H1 (cell line): Measurements from ENCODE around the gene DHX34. TPM values are rescaled to one million over a fixed set of nuclear protein-coding genes. Genes with fewer than 3 reads are reported as not detected.

ENCODE experiments used
- ASH2L ChIP-seq: fragments of 200-600, 300-600 bp; sonication (generic); IDR thresholded peaks from one replicate; pipeline ENCODE4 v1.7.1; 2017; ENCODE audit warnings: low read length
- CEBPB ChIP-seq: IDR thresholded peaks from 2 replicates; pipeline ENCODE4 v1.6.1; 2012; ENCODE audit warnings: low read depth, low read length
- CTCF ChIP-seq, 3 experiments: IDR thresholded peaks; 1 replicate in 2 of 3; 2 replicates in 1 of 3; pipeline versions ENCODE4 v1.5.1 to v1.6.1; 2011; ENCODE audit warnings: low read length in 3 of 3, mild to moderate bottlenecking in 3 of 3, inconsistent platforms in 2 of 3, low read depth in 1 of 3, moderate library complexity in 1 of 3; ENCODE audit not compliant: insufficient read depth in 1 of 3; ENCODE audit errors: control extremely low read depth in 1 of 3
- EP300 ChIP-seq, 2 experiments: IDR thresholded peaks; 1 replicate in 1 of 2; 2 replicates in 1 of 2; pipeline ENCODE4 v1.6.1; 2011 to 2012; ENCODE audit warnings: low read depth in 2 of 2, low read length in 2 of 2, mild to moderate bottlenecking in 2 of 2, borderline replicate concordance in 1 of 2, inconsistent platforms in 1 of 2, moderate library complexity in 1 of 2
- EZH2 ChIP-seq: fragments of 200-600 bp; sonication (generic); IDR thresholded peaks from 2 replicates; pipeline ENCODE4 v1.7.1; 2012; ENCODE audit warnings: low read depth, mild to moderate bottlenecking, moderate library complexity, low read length, inconsistent platforms; ENCODE audit not compliant: severe bottlenecking
- GABPA ChIP-seq: IDR thresholded peaks from 2 replicates; pipeline ENCODE4 v1.6.1; 2011; ENCODE audit warnings: mild to moderate bottlenecking, low read length, moderate library complexity, borderline replicate concordance; ENCODE audit not compliant: insufficient read depth
- KDM1A ChIP-seq: fragments of 200-600, 300-600 bp; sonication (generic); IDR thresholded peaks from 2 replicates; pipeline ENCODE4 v1.7.1; 2016; ENCODE audit warnings: mild to moderate bottlenecking, low read length, borderline replicate concordance
- NANOG ChIP-seq: IDR thresholded peaks from 2 replicates; pipeline ENCODE4 v1.6.1; 2011; ENCODE audit warnings: low read length, low read depth, mild to moderate bottlenecking, inconsistent platforms; ENCODE audit not compliant: insufficient read depth, poor library complexity, severe bottlenecking
- PHF8 ChIP-seq: fragments of 200-600 bp; sonication (generic); conservative IDR thresholded peaks from 2 replicates; pipeline ENCODE4 v1.7.1; 2012; ENCODE audit warnings: low read depth, mild to moderate bottlenecking, inconsistent platforms, low read length, moderate library complexity
- POLR2A ChIP-seq, 2 experiments: IDR thresholded peaks; 1 replicate in 1 of 2; 2 replicates in 1 of 2; pipeline ENCODE4 v1.6.1; 2011; ENCODE audit warnings: low read depth in 2 of 2, low read length in 2 of 2, mild to moderate bottlenecking in 2 of 2; ENCODE audit errors: control extremely low read depth in 1 of 2
- POLR2AphosphoS5 ChIP-seq: IDR thresholded peaks from 2 replicates; pipeline ENCODE4 v1.6.1; 2011; ENCODE audit warnings: low read depth, low read length
- SAP30 ChIP-seq: fragments of 300-600 bp; sonication (generic); IDR thresholded peaks from 2 replicates; pipeline ENCODE4 v1.7.1; 2012; ENCODE audit warnings: low read length, moderate library complexity, mild to moderate bottlenecking, inconsistent platforms; ENCODE audit not compliant: insufficient read depth, insufficient replicate concordance
- SIN3A ChIP-seq, 2 experiments: IDR thresholded peaks in 1 of 2; conservative IDR thresholded peaks in 1 of 2; 2 replicates each; pipeline ENCODE4 v1.6.1; 2011 to 2012; ENCODE audit warnings: low read length in 2 of 2, improper control_type of control experiment in 1 of 2, low read depth in 1 of 2, mild to moderate bottlenecking in 1 of 2
- SP1 ChIP-seq: IDR thresholded peaks from 2 replicates; pipeline ENCODE4 v1.6.1; 2011; ENCODE audit warnings: low read depth, low read length
- SP4 ChIP-seq: IDR thresholded peaks from 2 replicates; pipeline ENCODE4 v1.6.1; 2012; ENCODE audit warnings: low read length, inconsistent platforms
- TAF1 ChIP-seq: IDR thresholded peaks from 2 replicates; pipeline ENCODE4 v1.6.1; 2011; ENCODE audit warnings: mild to moderate bottlenecking, low read depth, low read length
- TEAD4 ChIP-seq: IDR thresholded peaks from 2 replicates; pipeline ENCODE4 v1.6.1; 2012; ENCODE audit warnings: low read depth, low read length, inconsistent platforms, mixed read lengths
- polyA plus RNA-seq, 7 experiments: library from polyadenylated mRNA; depleted of rRNA in 3 of 7; stranded (reverse) in 5 of 7; unstranded in 2 of 7; fragments of >200 nt in 5 of 7; fragments of 200-250 nt in 2 of 7; gene quantifications; 1 replicate in 5 of 7; 2 replicates in 1 of 7; 4 replicates in 1 of 7; pipeline versions ENCODE4 v1.2.1 to v1.2.3, GENCODE V29; 2011 to 2013; ENCODE audit warnings: missing spikeins in 2 of 7, mixed read lengths in 2 of 7
- total RNA-seq: library from RNA; stranded (reverse); fragmentation: NEBNext Ultra II Directional; extraction: Animal tissue kit (Norgen Biotek cat#: 25700); gene quantifications from 2 replicates; pipeline ENCODE4 v1.2.1, GENCODE V29; 2021
- TF ChIP-seq, protein P1 (sequence below): IDR thresholded peaks from 2 replicates; pipeline ENCODE4 v1.6.1; 2012; ENCODE audit warnings: inconsistent platforms

Gene DHX34
- total and polyA plus RNA-seq, 2 of the 8 experiments (the other 6 are each of a cell fraction or from before 2014, with no cell fraction given) = 17.5 to 24.3 TPM

GRCh38 chr19:47348819-47349795 lies at the start of gene DHX34 (continued):
- 0 out of 3 replicates have a peak, but pooled peaks of 1 of the 2 experiments have one; percentile 13 for TF ChIP-seq EP300 (IDR thresholded peaks at IDR 0.05; ENCODE audit: borderline replicate concordance in 1 of 2, low read depth in 2 of 2, low read length in 2 of 2)
- peak; percentile 85 to 99 (median 92) for TF ChIP-seq CTCF (IDR thresholded peaks at IDR 0.05; ENCODE audit: control extremely low read depth in 1 of 3, insufficient read depth in 1 of 3, low read depth in 1 of 3, low read length in 3 of 3)
- TF ChIP-seq EZH2 = no peak
- TF ChIP-seq, protein P1, sequence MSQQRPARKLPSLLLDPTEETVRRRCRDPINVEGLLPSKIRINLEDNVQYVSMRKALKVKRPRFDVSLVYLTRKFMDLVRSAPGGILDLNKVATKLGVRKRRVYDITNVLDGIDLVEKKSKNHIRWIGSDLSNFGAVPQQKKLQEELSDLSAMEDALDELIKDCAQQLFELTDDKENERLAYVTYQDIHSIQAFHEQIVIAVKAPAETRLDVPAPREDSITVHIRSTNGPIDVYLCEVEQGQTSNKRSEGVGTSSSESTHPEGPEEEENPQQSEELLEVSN = peak; percentile 78
- TF ChIP-seq SP1 = peak; percentile 88
- peak; percentile 42; the same call in 1 of the 2 replicates for TF ChIP-seq TEAD4
- TF ChIP-seq PHF8 = peak; percentile 86
- peak; percentile 34 for TF ChIP-seq SAP30
- peak in 1 of 2 experiments; percentile 90; a peak in 2 of 4 replicates for TF ChIP-seq SIN3A (conservative IDR thresholded peaks at IDR 0.05 in 1 of 2, IDR thresholded peaks at IDR 0.05 in 1 of 2; ENCODE audit: low read depth in 1 of 2, low read length in 2 of 2)
- no peak for TF ChIP-seq NANOG
- no peak for TF ChIP-seq KDM1A
- TF ChIP-seq POLR2A (IDR thresholded peaks at IDR 0.05; ENCODE audit: control extremely low read depth in 1 of 2, low read depth in 2 of 2, low read length in 2 of 2) = peak in 1 of 2 experiments; percentile 69; a peak in 2 of 3 replicates
- TF ChIP-seq GABPA = peak; percentile 55; the same call in 1 of the 2 replicates
- peak; percentile 75; the same call in 1 of the 2 replicates for TF ChIP-seq POLR2AphosphoS5
- peak; percentile 32 for TF ChIP-seq ASH2L
- peak; percentile 55; the same call in 1 of the 2 replicates for TF ChIP-seq TAF1
- TF ChIP-seq SP4 = peak; percentile 95
- TF ChIP-seq CEBPB = no peak
